HEK293T (cell line): ENCODE measurements around the gene POU6F2.

ENCODE experiments used
- ARNT ChIP-seq: fragments of 450-650 bp; IDR thresholded peaks from 2 replicates; pipeline ENCODE4 v1.6.1; 2017; ENCODE audit warnings: mild to moderate bottlenecking
- BHLHE40 ChIP-seq: fragments of 450-650 bp; IDR thresholded peaks from 2 replicates; pipeline ENCODE4 v1.6.1; 2016; ENCODE audit warnings: mild to moderate bottlenecking, moderate library complexity, borderline replicate concordance
- FOXA1 ChIP-seq: fragments of 450-650 bp; IDR thresholded peaks from 2 replicates; pipeline ENCODE4 v1.6.1; 2016; ENCODE audit warnings: mild to moderate bottlenecking
- FOXK2 ChIP-seq: fragments of 450-650 bp; IDR thresholded peaks from 2 replicates; pipeline ENCODE4 v1.6.1; 2016; ENCODE audit warnings: mild to moderate bottlenecking
- FOXM1 ChIP-seq: fragments of 450-650 bp; IDR thresholded peaks from 2 replicates; pipeline ENCODE4 v1.6.1; 2017; ENCODE audit warnings: mild to moderate bottlenecking, borderline replicate concordance
- HDGF ChIP-seq: fragments of 450-650 bp; IDR thresholded peaks from 2 replicates; pipeline ENCODE4 v1.6.1; 2017; ENCODE audit warnings: antibody characterized with exemption, borderline replicate concordance
- L3MBTL2 ChIP-seq: fragments of 450-650 bp; conservative IDR thresholded peaks from 2 replicates; pipeline ENCODE4 v1.6.1; 2016; ENCODE audit warnings: mild to moderate bottlenecking
- LEF1 ChIP-seq: fragments of 450-650 bp; IDR thresholded peaks from 2 replicates; pipeline ENCODE4 v1.6.1; 2017; ENCODE audit warnings: mild to moderate bottlenecking, borderline replicate concordance
- NFRKB ChIP-seq: fragments of 450-650 bp; IDR thresholded peaks from 2 replicates; pipeline ENCODE4 v1.6.1; 2016; ENCODE audit warnings: mild to moderate bottlenecking, moderate library complexity
- SP1 ChIP-seq: fragments of 450-650 bp; IDR thresholded peaks from 2 replicates; pipeline ENCODE4 v1.6.1; 2017
- SUZ12 ChIP-seq: fragments of 450-650 bp; IDR thresholded peaks from 2 replicates; pipeline ENCODE4 v1.6.1; 2016; ENCODE audit warnings: mild to moderate bottlenecking
- TARDBP ChIP-seq: fragments of 450-650 bp; IDR thresholded peaks from 2 replicates; pipeline ENCODE4 v1.6.1; 2016
- TF ChIP-seq, protein P1 (sequence below): fragments of 450-650 bp; IDR thresholded peaks from 2 replicates; pipeline ENCODE4 v1.6.1; 2016

DNA sequence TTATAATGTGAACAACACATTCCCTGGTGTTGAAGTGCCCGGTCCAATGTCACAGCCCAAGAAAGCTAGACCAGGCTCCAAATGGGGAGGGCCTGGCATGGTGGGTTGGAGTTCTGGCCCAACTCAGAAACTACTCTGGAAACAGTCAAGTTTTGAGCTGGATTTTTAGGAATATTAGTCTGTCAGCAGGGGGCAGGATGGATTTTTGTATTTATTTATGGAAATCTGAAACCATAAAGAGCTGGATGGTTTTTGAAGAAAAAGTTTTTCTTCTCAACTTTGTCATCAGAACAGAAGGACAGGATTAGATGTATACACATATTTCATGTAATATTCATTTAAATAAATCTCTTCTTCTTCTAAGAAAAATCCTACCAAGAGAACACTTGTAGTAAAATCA, 97.5 kb downstream of the POU6F2 start:
- no peak for TF ChIP-seq ARNT
- TF ChIP-seq BHLHE40, result no peak
- TF ChIP-seq NFRKB, result no peak
- no peak for TF ChIP-seq SP1
- no peak for TF ChIP-seq SUZ12
- no peak for TF ChIP-seq LEF1
- TF ChIP-seq FOXA1, result no peak
- TF ChIP-seq FOXK2, result no peak
- TF ChIP-seq FOXM1, result no peak
- no peak for TF ChIP-seq L3MBTL2
- TF ChIP-seq HDGF, result no peak
- no peak for TF ChIP-seq TARDBP
- TF ChIP-seq, protein P1, sequence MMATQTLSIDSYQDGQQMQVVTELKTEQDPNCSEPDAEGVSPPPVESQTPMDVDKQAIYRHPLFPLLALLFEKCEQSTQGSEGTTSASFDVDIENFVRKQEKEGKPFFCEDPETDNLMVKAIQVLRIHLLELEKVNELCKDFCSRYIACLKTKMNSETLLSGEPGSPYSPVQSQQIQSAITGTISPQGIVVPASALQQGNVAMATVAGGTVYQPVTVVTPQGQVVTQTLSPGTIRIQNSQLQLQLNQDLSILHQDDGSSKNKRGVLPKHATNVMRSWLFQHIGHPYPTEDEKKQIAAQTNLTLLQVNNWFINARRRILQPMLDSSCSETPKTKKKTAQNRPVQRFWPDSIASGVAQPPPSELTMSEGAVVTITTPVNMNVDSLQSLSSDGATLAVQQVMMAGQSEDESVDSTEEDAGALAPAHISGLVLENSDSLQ, result no peak
